Measurements from ENCODE around the gene FOXA3. TPM values are rescaled to one million over a fixed set of nuclear protein-coding genes. Genes with fewer than 3 reads are reported as not detected.

The FOXA3 gene
- total and polyA plus RNA-seq, 2 of the 4 experiments (the other 2 are of a cell fraction): not detected

DNA sequence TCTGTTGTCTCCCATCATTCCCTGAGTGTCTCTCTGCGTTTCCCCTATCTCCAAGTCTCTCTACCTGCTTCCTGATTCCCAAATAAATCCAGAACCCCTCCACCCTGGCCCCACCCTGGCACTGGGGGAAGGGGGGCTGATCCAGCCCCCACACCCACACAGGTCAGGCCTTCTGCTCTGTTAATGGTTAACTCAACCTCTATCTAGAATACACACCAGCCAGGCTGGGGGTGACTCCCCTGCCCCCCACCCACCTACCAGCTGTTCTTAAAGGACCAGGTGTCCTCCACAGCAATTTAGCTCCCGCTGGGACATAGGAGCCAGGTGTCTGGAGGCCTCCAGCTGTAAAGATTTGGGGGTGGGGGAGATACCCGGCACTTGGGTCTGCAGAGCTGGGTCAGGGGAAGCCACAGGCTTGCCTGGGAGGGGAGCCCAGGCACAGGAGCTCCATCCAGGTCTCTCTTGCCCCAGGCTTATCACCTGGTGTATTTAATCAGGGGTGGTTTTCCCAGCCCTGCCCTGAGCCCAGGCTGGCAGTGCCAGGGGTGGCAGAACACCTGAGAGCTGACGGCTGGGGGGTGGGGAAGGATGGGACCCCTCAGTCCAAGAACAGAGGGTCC is 17.9 kb downstream of the FOXA3 start:
- Histone ChIP-seq H3K4me2 (ENCODE audit: low read depth, low read length) (no peak overlapping the region), H2AK5ac (ENCODE audit: low read depth, low read length) (no peak overlapping the region), H3K23ac (ENCODE audit: low read depth, low read length) (no peak overlapping the region), H2BK15ac (ENCODE audit: low read depth, low read length) (no peak overlapping the region), H4K5ac (ENCODE audit: low read depth, low read length) (no peak overlapping the region), H4K8ac (ENCODE audit: low read depth in 2 of 2, low read length in 2 of 2) (no peak overlapping the region), H3K27me3 (ENCODE audit: control insufficient read depth, insufficient read depth, low read length) (no peaks in the 10 kb centered on the region), H3K4ac (ENCODE audit: low read depth, low read length) (no peak overlapping the region), H2AK9ac (replicated peaks; ENCODE audit: low read depth, low read length, poor library complexity) (no peak overlapping the region), H3K36me3 (ENCODE audit: control insufficient read depth, insufficient read depth, low read length) (peaks cover 7% of the 10 kb centered on the region; the same call in 1 of the 2 replicates), H3K9me1 (ENCODE audit: insufficient read depth, low read length) (peaks cover 2% of the 10 kb centered on the region; the same call in 1 of the 2 replicates), H3K4me3 (ENCODE audit: insufficient read depth, low read depth, low read length) (no peak overlapping the region), H3K56ac (ENCODE audit: extremely low read depth, insufficient read depth, low read length) (no peak overlapping the region), H3K27ac (ENCODE audit: insufficient read depth, low read length) (no peak overlapping the region), H4K20me1 (ENCODE audit: insufficient read depth, low read length) (peaks cover 15% of the 10 kb centered on the region), H2AFZ (replicated peaks; ENCODE audit: low read length, poor library complexity) (no peak overlapping the region), H3K18ac (ENCODE audit: low read depth, low read length) (no peak overlapping the region), H3K9ac (ENCODE audit: low read depth, low read length) (no peak overlapping the region), H3K79me1 (ENCODE audit: low read depth in 1 of 2, low read length in 2 of 2) (peaks cover 8 to 25% of the 10 kb centered on the region in 2 experiments), H3K14ac (replicated peaks; ENCODE audit: low read depth, low read length) (no peak overlapping the region), H3K9me3 (ENCODE audit: control insufficient read depth, insufficient read depth, low read length) (no peaks in the 10 kb centered on the region), H2BK20ac (ENCODE audit: low read depth, low read length) (no peak overlapping the region), H2BK5ac (ENCODE audit: low read depth, low read length, poor library complexity, severe bottlenecking) (no peak overlapping the region), H2BK120ac (ENCODE audit: low read depth, low read length) (no peak overlapping the region), H4K91ac (ENCODE audit: insufficient read depth, low read depth, low read length) (no peak overlapping the region), H3K4me1 (ENCODE audit: control insufficient read depth, insufficient read depth, low read length) (peaks cover 9% of the 10 kb centered on the region)
- CTCF ChIA-PET: no interaction called here
- in situ Hi-C loops (cut with MboI; ENCODE audit: low sequenced_read_pairs): no loop called here
- DNase-seq (no peak), ATAC-seq (ENCODE audit: low read depth) (no peak)
- TF ChIP-seq, protein P1, sequence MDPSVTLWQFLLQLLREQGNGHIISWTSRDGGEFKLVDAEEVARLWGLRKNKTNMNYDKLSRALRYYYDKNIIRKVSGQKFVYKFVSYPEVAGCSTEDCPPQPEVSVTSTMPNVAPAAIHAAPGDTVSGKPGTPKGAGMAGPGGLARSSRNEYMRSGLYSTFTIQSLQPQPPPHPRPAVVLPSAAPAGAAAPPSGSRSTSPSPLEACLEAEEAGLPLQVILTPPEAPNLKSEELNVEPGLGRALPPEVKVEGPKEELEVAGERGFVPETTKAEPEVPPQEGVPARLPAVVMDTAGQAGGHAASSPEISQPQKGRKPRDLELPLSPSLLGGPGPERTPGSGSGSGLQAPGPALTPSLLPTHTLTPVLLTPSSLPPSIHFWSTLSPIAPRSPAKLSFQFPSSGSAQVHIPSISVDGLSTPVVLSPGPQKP (IDR thresholded peaks at IDR 0.05; ENCODE audit: borderline replicate concordance, low read depth, low read length): no peak
- no peak for TF ChIP-seq MAFK (IDR thresholded peaks at IDR 0.05; ENCODE audit: low read depth, low read length)
- no peak for TF ChIP-seq RFX5 (IDR thresholded peaks at IDR 0.05; ENCODE audit: low read depth, low read length)
- no TSS peak for BruUV-seq (replicated peaks)
- WGBS, 2 experiments (ENCODE audit: extremely low coverage in 2 of 2, insufficient read length in 1 of 2): no CpG with 5 or more reads among the region's 4 CpGs
- intact Hi-C loops (cut with micrococcal nuclease): no loop called here
- dilution Hi-C loops (cut with HindIII; ENCODE audit: low sequenced_read_pairs, unreplicated experiment): no loop called here
- POLR2A ChIA-PET (ENCODE audit: unreplicated experiment): interaction anchor here (0.6 kb wide), 1 partner anchor 62 kb away, joined by 5 read pairs; no protein-coding TSS in a partner anchor

All from IMR-90 (cell line).